Measurements from ENCODE around the gene ING1.

Gene ING1

DNA sequence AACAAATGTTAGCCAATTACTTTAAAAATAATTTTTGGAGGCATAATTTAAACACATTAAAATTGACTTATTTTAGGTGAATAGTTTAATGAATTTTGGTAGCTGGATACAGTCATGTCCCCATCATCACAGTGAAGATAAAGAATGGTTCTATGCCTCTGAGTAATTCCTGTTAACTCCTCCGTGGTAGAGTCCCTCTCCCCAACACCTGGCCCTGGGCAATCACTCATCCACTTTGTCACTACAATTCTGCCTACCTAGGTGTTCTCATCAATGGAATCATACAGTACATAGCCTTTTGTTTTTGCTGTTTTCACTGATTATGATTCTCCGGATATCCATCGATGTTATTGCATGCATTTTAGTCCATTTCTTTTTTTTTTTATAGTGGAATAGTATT lies 55.6 kb downstream of the ING1 start:
- no peaks in the 10 kb centered on the region for H3K79me2 ChIP-seq (ENCODE audit: insufficient read depth, low read length)
- no peak overlapping the region for H3K27ac ChIP-seq (ENCODE audit: low read depth, low read length, poor library complexity, severe bottlenecking)

DNA sequence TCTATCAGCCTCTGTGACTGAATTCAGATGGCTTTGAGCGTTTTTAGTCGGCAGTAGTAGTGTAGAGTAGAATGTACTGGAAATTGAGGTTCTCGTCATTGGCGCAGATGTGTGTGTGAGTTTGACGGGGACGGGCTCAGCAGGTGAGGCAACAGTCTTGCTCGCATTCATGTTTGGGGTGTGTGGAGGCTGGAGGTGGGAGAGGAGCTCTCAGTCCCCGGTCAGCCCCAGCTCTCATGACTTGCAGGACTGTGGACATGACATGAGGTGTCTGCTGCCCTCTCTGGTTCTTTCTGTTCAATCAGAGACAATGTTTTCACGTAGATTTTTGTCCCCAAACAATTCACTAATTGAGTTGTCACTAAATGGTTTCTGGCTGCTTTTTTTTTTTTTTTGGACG lies 57.2 kb downstream of the ING1 start:
- Histone ChIP-seq H3K9me3 (ENCODE audit: low read length) (no peaks in the 10 kb centered on the region), H3K4me2 (ENCODE audit: low read length) (no peak overlapping the region), H3K27ac (ENCODE audit: low read depth, low read length, poor library complexity, severe bottlenecking) (no peak overlapping the region)

More for the DNA sequence above, 55.6 kb downstream of the ING1 start:
- H3K36me3 ChIP-seq (ENCODE audit: insufficient read depth, low read length) = no peaks in the 10 kb centered on the region
- no peaks in the 10 kb centered on the region for H3K9me2 ChIP-seq (ENCODE audit: low read depth, low read length)
- no peak overlapping the region for H3K4me3 ChIP-seq (ENCODE audit: low read depth, low read length, poor library complexity, severe bottlenecking)
- TF ChIP-seq EZH2 (IDR thresholded peaks at IDR 0.05; ENCODE audit: borderline replicate concordance, low read length) = no peak
- TF ChIP-seq, protein P1, sequence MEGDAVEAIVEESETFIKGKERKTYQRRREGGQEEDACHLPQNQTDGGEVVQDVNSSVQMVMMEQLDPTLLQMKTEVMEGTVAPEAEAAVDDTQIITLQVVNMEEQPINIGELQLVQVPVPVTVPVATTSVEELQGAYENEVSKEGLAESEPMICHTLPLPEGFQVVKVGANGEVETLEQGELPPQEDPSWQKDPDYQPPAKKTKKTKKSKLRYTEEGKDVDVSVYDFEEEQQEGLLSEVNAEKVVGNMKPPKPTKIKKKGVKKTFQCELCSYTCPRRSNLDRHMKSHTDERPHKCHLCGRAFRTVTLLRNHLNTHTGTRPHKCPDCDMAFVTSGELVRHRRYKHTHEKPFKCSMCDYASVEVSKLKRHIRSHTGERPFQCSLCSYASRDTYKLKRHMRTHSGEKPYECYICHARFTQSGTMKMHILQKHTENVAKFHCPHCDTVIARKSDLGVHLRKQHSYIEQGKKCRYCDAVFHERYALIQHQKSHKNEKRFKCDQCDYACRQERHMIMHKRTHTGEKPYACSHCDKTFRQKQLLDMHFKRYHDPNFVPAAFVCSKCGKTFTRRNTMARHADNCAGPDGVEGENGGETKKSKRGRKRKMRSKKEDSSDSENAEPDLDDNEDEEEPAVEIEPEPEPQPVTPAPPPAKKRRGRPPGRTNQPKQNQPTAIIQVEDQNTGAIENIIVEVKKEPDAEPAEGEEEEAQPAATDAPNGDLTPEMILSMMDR (IDR thresholded peaks at IDR 0.05; ENCODE audit: low read length) = no peak
- H4K20me1 ChIP-seq (ENCODE audit: insufficient read depth, low read length) = no peaks in the 10 kb centered on the region
- H3K27me3 ChIP-seq (ENCODE audit: insufficient read depth, low read length) = no peaks in the 10 kb centered on the region; the same call in 1 of the 2 replicates
- no peak overlapping the region for H3K4me2 ChIP-seq (ENCODE audit: low read length)
- no peaks in the 10 kb centered on the region for H3F3A ChIP-seq (ENCODE audit: insufficient read depth, low read length)
- no peaks in the 10 kb centered on the region for H3K9me3 ChIP-seq (ENCODE audit: low read length)
- no peaks in the 10 kb centered on the region for H3K4me1 ChIP-seq (ENCODE audit: insufficient read depth, low read length, severe bottlenecking)
- no peak overlapping the region for H3K9ac ChIP-seq (ENCODE audit: low read length)
- no peak overlapping the region for H2AFZ ChIP-seq (ENCODE audit: low read length)

DNA sequence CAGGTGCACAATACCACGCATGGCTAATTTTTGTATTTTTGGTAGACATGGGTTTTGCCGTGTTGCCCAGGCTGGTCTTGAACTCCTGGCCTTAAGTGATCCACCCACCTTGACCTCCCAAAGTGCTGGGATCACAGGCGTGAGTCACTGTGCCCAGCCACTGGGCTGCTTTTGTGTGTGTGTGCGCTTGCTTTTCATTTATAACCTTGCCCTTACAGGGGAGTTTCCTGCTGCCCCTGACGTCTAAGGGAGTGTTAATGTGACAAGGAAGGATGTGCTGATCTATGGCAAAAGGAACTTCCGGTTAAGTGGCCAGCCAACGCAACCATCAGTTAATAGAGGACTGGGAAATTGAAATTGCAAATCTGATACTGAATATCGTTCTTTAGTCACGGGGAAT lies 57.7 kb downstream of the ING1 start:
- H3K36me3 ChIP-seq (ENCODE audit: insufficient read depth, low read length) = no peaks in the 10 kb centered on the region
- H3K9me3 ChIP-seq (ENCODE audit: low read length) = no peaks in the 10 kb centered on the region
- no peak overlapping the region for H3K27ac ChIP-seq (ENCODE audit: low read depth, low read length, poor library complexity, severe bottlenecking)
- H3K79me2 ChIP-seq (ENCODE audit: insufficient read depth, low read length) = no peaks in the 10 kb centered on the region
- no peaks in the 10 kb centered on the region for H3K4me1 ChIP-seq (ENCODE audit: insufficient read depth, low read length, severe bottlenecking)
- no peak overlapping the region for H3K4me2 ChIP-seq (ENCODE audit: low read length)
- TF ChIP-seq, protein P1 (IDR thresholded peaks at IDR 0.05; ENCODE audit: low read length) = no peak
- no peak for TF ChIP-seq EZH2 (IDR thresholded peaks at IDR 0.05; ENCODE audit: borderline replicate concordance, low read length)
- no peaks in the 10 kb centered on the region for H3K9me2 ChIP-seq (ENCODE audit: low read depth, low read length)
- H3F3A ChIP-seq (ENCODE audit: insufficient read depth, low read length) = no peaks in the 10 kb centered on the region
- H4K20me1 ChIP-seq (ENCODE audit: insufficient read depth, low read length) = no peaks in the 10 kb centered on the region
- H2AFZ ChIP-seq (ENCODE audit: low read length) = no peak overlapping the region
- no peaks in the 10 kb centered on the region; the same call in 1 of the 2 replicates for H3K27me3 ChIP-seq (ENCODE audit: insufficient read depth, low read length)
- H3K9ac ChIP-seq (ENCODE audit: low read length) = no peak overlapping the region
- H3K4me3 ChIP-seq (ENCODE audit: low read depth, low read length, poor library complexity, severe bottlenecking) = no peak overlapping the region

More for the DNA sequence above, 57.2 kb downstream of the ING1 start:
- H3K36me3 ChIP-seq (ENCODE audit: insufficient read depth, low read length) = no peaks in the 10 kb centered on the region
- no peak overlapping the region for H3K9ac ChIP-seq (ENCODE audit: low read length)
- no peaks in the 10 kb centered on the region for H3K9me2 ChIP-seq (ENCODE audit: low read depth, low read length)
- TF ChIP-seq, protein P1 (IDR thresholded peaks at IDR 0.05; ENCODE audit: low read length) = no peak
- no peak for TF ChIP-seq EZH2 (IDR thresholded peaks at IDR 0.05; ENCODE audit: borderline replicate concordance, low read length)
- no peaks in the 10 kb centered on the region for H4K20me1 ChIP-seq (ENCODE audit: insufficient read depth, low read length)
- no peaks in the 10 kb centered on the region for H3F3A ChIP-seq (ENCODE audit: insufficient read depth, low read length)
- H3K79me2 ChIP-seq (ENCODE audit: insufficient read depth, low read length) = no peaks in the 10 kb centered on the region
- H2AFZ ChIP-seq (ENCODE audit: low read length) = no peak overlapping the region
- H3K4me1 ChIP-seq (ENCODE audit: insufficient read depth, low read length, severe bottlenecking) = no peaks in the 10 kb centered on the region
- no peak overlapping the region for H3K4me3 ChIP-seq (ENCODE audit: low read depth, low read length, poor library complexity, severe bottlenecking)
- H3K27me3 ChIP-seq (ENCODE audit: insufficient read depth, low read length) = no peaks in the 10 kb centered on the region; the same call in 1 of the 2 replicates

All from OCI-LY1 (cell line).